ENCODE results near the gene NISCH.

Gene NISCH

GRCh38 chr3:52490939-52491526 lies 35.6 kb downstream of the NISCH start:
- no peak for DNase-seq (ENCODE audit: low read depth)

GRCh38 chr3:52492059-52492458 lies 36.7 kb downstream of the NISCH start:
- DNase-seq (ENCODE audit: low read depth): no peak

DNA sequence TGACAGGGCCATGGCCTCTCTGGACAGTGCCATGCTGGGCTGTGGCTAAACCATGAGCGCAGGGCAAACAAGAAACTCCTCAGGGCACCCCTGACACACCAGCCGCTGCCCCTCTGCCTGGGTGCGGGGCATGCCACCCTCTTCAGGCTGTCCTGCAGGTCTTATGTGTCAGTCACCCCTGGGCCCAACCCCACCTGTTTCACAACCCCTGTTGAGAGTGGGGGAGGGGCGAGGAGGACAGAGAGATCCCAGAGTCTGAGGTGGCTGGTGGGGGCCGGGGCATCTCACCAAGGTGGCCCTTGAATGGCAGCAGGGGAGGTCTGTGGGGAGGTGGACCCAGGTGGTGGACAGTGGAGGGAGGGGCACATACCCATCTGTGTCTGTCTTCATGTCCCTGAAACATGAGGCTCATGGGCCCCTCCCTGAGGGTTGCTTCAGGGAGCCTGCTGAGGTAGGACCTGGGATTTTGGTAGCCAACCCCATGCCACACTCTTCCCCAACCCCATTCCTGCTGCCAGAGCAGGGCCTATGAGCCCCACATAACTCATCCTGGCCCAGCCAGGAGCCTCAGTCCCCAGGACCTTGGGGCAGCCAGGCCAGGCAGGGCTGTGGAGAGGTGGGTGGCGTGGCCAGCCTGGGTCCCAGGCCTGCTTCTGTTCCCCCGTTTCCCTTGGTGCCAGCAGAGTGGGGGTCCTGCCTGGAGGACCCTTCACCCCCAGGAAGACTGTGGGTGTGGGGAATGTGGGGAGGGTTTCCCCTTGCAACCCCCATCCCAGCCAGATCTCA lies 38.0 kb downstream of the NISCH start:
- no peak for DNase-seq (ENCODE audit: low read depth)

GRCh38 chr3:52494445-52494844 lies 39.0 kb downstream of the NISCH start:
- DNase-seq (ENCODE audit: low read depth): no peak

GRCh38 chr3:52494886-52495495 lies 39.6 kb downstream of the NISCH start, which contains the start of gene STAB1:
TSS of gene STAB1 (plus strand) at chr3:52495338. CDS start at chr3:52495414, 76 bp downstream.
- DNase-seq (ENCODE audit: low read depth): no peak

GRCh38 chr3:52495777-52496602 lies 40.6 kb downstream of the NISCH start:
- DNase-seq (ENCODE audit: low read depth): peak; percentile 53

- DNase-seq (ENCODE audit: low read depth): peak; percentile 70
Measured at GRCh38 chr3:52498137-52499054, 43.0 kb downstream of the NISCH start.

- DNase-seq (ENCODE audit: low read depth): no peak
Measured at GRCh38 chr3:52501046-52501445, 45.6 kb downstream of the NISCH start.

GRCh38 chr3:52502001-52502400 lies 46.6 kb downstream of the NISCH start:
- no peak for DNase-seq (ENCODE audit: low read depth)

DNA sequence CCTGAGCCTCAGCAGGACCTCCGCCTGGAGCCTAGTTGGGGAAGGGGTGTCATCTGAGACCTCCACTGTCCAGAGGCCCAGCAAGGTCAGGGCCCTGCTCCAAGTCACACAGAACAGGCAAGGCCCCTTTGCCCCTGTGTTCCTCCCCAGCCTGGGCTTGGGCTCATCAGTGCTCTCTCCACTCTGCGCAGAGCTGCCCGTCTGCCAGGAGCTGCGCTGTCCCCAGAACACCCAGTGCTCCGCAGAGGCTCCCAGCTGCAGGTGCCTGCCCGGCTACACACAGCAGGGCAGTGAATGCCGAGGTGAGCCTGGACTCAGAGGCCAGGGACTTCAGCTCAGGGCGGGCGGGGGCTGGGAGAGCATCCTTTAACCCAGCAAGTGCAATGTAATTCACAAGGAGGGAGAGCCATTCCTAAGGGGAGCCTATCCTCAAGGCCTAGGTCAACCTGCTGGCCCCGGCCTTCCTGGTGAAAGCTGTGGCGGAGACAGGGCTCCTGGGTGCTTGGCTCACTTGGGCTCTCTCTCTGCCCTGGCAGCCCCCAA lies 47.5 kb downstream of the NISCH start:
- DNase-seq (ENCODE audit: low read depth): no peak

DNA sequence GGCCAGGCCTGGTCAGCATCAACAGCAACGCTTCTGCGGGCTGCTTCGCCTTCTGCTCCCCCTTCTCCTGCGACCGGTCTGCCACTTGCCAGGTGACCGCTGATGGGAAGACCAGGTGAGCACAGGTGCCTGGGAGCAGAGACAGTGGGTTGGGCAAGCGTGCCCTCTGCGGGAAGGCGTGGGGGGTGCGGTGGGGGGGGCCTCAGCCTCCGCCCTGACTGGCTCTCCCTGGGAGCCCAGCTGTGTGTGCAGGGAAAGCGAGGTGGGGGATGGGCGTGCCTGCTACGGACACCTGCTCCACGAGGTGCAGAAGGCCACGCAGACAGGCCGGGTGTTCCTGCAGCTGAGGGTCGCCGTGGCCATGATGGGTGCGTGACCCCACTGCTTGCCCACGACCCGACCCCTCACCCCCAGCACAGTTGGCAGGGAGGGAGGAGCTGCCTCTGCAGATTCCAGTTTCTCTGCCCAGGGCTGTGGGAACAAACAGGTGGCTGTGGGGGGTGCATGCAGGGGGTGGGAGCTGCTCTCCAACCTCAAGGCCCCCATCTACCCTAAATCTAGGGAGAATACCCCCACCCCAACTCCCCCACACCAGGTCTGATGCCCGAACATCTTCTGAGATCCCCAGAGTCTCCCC lies 48.5 kb downstream of the NISCH start:
- no peak for DNase-seq (ENCODE audit: low read depth)

- no peak for DNase-seq (ENCODE audit: low read depth)
Measured at GRCh38 chr3:52504977-52505376, 49.6 kb downstream of the NISCH start.

GRCh38 chr3:52506266-52506966 lies 51.0 kb downstream of the NISCH start:
- DNase-seq (ENCODE audit: low read depth): no peak

DNA sequence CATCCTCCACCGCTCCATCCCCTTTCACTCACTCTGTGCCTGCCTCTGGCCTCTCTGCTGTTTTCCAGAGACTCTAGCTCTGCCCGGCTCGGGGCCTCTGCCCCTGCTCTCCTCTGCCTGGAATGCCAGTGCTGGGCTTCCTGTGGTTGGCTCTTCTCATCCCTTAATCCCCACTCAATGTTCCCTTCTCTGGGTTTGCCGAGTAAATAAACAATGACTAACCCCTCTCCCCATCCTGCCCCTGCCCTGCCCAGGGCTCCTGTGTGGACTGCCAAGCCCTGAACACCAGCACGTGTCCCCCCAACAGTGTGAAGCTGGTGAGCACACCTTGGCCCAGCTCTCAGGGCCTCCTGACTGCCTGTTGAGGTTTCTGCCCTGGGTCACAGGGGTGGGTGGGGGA lies 52.0 kb downstream of the NISCH start:
- peak; percentile 31 for DNase-seq (ENCODE audit: low read depth)

- no peak for DNase-seq (ENCODE audit: low read depth)
Measured at GRCh38 chr3:52509753-52510328, 54.4 kb downstream of the NISCH start.

- DNase-seq (ENCODE audit: low read depth): no peak
Measured at GRCh38 chr3:52511509-52511908, 56.1 kb downstream of the NISCH start.

- DNase-seq (ENCODE audit: low read depth): no peak
Measured at GRCh38 chr3:52512105-52512504, 56.7 kb downstream of the NISCH start.

DNA sequence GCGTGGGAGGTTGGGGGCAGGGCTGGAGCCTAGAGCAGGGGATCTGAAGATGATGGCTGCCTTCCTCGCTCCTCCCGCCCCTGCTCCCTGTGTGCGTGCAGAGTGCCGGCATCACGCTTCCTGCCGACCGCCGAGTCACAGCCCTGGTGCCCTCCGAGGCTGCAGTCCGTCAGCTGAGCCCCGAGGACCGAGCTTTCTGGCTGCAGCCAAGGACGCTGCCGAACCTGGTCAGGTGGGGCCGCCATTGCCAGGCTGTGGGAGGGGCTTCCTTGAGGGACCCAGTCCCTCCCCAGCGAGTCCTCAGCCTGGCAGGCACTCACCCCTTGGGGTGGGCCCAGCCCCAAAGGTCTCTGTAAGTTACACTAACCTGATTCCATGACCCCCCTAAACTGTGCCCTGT lies 57.3 kb downstream of the NISCH start:
- DNase-seq (ENCODE audit: low read depth): no peak

GRCh38 chr3:52513281-52513680 lies 57.9 kb downstream of the NISCH start:
- DNase-seq (ENCODE audit: low read depth): no peak

DNA sequence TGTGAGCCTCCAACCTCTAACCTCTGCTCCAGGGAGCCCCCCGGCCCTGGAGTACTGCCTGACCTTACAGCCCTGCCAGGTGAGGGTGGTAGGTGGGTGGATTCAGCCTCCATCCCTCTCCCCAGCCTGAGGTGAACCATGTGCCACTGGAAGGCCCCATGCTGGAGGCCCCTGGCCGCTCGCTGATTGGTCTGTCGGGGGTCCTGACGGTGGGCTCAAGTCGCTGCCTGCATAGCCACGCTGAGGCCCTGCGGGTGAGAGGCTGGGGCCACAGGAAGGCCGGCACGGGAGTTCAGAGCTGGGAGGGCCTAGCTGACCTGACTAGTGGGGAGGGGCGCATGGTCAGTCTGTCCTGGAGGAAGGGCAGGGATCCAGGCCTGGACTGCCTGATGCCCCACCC lies 59.2 kb downstream of the NISCH start:
- no peak for DNase-seq (ENCODE audit: low read depth)

Measured in stromal cell of bone marrow (primary cell).